IPS-15b (cell line): Measurements from ENCODE around the gene HORMAD2.
"Not testable (repeated sequence)": the region's sequence is repeated elsewhere in the genome, so short reads cannot be mapped to it uniquely, and the experiment has no call there.

ENCODE experiments used
- H3K27me3 ChIP-seq: one replicate; pipeline ENCODE4 v1.6.1; 2013; ENCODE audit warnings: low read length; ENCODE audit not compliant: control insufficient read depth, insufficient read depth
- H3K36me3 ChIP-seq: one replicate; pipeline ENCODE4 v1.6.1; 2013; ENCODE audit warnings: low read length; ENCODE audit not compliant: control insufficient read depth, insufficient read depth
- H3K4me1 ChIP-seq: one replicate; pipeline ENCODE4 v1.6.1; 2013; ENCODE audit warnings: mild to moderate bottlenecking, low read length; ENCODE audit not compliant: control insufficient read depth, insufficient read depth
- H3K4me3 ChIP-seq: one replicate; pipeline ENCODE4 v1.5.1; 2013; ENCODE audit warnings: low read depth, low read length
- H3K9ac ChIP-seq: one replicate; pipeline ENCODE4 v1.6.1; 2013; ENCODE audit warnings: low read depth, mild to moderate bottlenecking, low read length
- H3K9me3 ChIP-seq: one replicate; pipeline ENCODE4 v1.6.1; 2013; ENCODE audit warnings: mild to moderate bottlenecking, low read length; ENCODE audit not compliant: control insufficient read depth, insufficient read depth

HORMAD2 gene

GRCh38 chr22:30209642-30210041 lies 129.4 kb downstream of the HORMAD2 start:
- no peak overlapping the region for H3K4me3 ChIP-seq
- H3K27me3 ChIP-seq: no peaks in the 10 kb centered on the region
- H3K9ac ChIP-seq: no peak overlapping the region
- H3K36me3 ChIP-seq: no peaks in the 10 kb centered on the region
- H3K9me3 ChIP-seq: no peaks in the 10 kb centered on the region
- H3K4me1 ChIP-seq: peaks cover 1% of the 10 kb centered on the region

GRCh38 chr22:30210235-30210909 lies 130.1 kb downstream of the HORMAD2 start:
- H3K4me1 ChIP-seq: peaks cover 6% of the 10 kb centered on the region
- no peaks in the 10 kb centered on the region for H3K27me3 ChIP-seq
- no peak overlapping the region for H3K9ac ChIP-seq
- H3K36me3 ChIP-seq: no peaks in the 10 kb centered on the region
- no peaks in the 10 kb centered on the region for H3K9me3 ChIP-seq
- no peak overlapping the region for H3K4me3 ChIP-seq

GRCh38 chr22:30211124-30211820 lies 131.0 kb downstream of the HORMAD2 start:
- H3K4me3 ChIP-seq: no peak overlapping the region
- peaks cover 6% of the 10 kb centered on the region for H3K4me1 ChIP-seq
- H3K27me3 ChIP-seq: no peaks in the 10 kb centered on the region
- H3K9me3 ChIP-seq: no peaks in the 10 kb centered on the region
- H3K9ac ChIP-seq: no peak overlapping the region
- H3K36me3 ChIP-seq: no peaks in the 10 kb centered on the region

DNA sequence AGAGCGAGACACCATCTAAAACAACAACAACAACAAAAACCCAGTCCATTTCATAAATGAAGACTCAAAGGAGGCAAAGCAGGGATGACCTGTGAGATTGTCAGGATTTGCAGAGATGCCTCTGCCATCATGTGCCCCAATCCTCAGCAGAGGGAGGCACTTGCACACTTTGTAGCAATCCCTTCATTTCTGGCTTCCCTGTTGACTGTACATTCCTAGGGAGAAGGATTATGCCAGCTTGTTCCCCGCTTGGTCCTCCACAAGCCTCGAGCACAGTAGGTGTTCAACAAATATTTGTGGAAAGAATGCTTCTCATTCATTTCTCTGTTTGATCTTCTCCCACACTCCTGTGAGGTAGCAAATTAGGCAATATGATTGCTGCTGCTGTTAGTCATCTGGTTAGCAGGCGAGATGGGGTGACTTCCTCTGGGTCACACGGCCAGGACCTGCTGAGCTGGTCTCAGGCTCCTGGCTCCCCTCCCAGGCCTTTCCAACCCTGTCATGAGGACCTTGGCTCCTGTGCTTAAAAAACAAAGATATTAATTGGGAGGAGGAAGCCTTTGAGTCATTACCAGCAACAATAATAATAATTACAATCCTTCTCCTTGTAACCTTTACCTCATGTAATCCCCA lies 132.2 kb downstream of the HORMAD2 start:
- H3K4me1 ChIP-seq: peaks cover 6% of the 10 kb centered on the region
- H3K9ac ChIP-seq: no peak overlapping the region

GRCh38 chr22:30212996-30213441 lies 132.8 kb downstream of the HORMAD2 start:
- H3K9me3 ChIP-seq: no peaks in the 10 kb centered on the region
- H3K4me1 ChIP-seq: peaks cover 6% of the 10 kb centered on the region
- no peak overlapping the region for H3K4me3 ChIP-seq

More for the DNA sequence above, 132.2 kb downstream of the HORMAD2 start:
- Histone ChIP-seq H3K9me3 (no peaks in the 10 kb centered on the region), H3K36me3 (no peaks in the 10 kb centered on the region), H3K4me3 (no peak overlapping the region), H3K27me3 (no peaks in the 10 kb centered on the region)

DNA sequence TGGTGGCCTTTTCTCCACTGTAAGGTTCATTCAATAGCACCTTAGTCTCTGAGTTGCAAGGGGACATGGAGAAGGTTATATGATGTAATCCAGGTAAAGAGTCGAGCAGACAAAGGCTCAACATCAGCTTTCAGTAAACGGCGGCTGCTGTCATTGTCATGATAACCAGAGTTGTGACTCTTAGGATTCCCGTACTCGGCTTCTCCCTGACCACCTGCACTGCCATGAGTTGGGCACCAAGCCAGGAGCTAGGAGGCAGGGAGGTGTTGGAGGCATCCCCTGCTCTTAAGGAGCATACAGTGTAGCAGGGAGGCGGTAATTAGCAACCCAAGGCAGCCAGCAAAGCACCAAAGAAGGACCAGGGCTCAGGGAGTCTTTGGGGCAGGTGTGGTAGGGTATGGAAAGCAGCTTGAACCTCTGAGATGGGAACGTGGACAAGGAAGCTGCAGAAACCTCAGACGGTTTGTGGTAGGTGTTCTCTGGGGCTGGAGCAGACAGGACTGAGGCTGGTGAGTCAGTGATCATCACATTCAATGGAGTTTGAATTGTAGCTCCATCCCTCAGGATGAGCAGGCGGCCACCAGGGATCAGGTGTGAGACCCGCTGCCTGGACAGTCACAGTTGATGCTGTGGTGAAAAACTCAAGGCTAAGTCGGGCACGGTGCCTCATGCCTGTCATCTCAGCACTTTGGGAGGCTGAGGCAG lies 134.6 kb downstream of the HORMAD2 start:
- Histone ChIP-seq H3K27me3 (no peaks in the 10 kb centered on the region), H3K36me3 (no peaks in the 10 kb centered on the region), H3K9ac (no peak overlapping the region), H3K4me3 (no peak overlapping the region), H3K4me1 (peaks cover 6% of the 10 kb centered on the region), H3K9me3 (no peaks in the 10 kb centered on the region)

More at GRCh38 chr22:30212996-30213441, 132.8 kb downstream of the HORMAD2 start:
- H3K27me3 ChIP-seq: no peaks in the 10 kb centered on the region
- H3K9ac ChIP-seq: no peak overlapping the region
- H3K36me3 ChIP-seq: no peaks in the 10 kb centered on the region

DNA sequence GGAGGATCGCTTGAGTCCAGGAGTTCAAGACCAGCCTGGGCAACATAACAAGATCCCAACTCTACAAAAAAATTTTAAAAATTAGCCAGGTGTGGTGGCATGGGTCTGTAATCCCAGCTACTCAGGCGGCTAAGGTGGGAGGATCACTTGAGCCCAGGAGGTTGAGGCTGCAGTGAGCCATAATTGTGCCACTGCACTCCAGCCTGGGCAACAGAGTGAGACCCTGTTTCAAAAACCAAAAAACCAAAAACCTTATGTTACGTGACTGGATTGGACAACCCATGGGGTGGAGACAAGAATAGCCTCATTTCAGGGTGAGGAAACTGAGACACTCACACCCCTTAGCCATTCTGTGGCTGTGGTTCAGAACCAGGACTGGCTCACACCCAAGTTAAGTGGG lies 136.0 kb downstream of the HORMAD2 start:
- not testable (repeated sequence) for H3K4me3 ChIP-seq, H3K9ac ChIP-seq, H3K9me3 ChIP-seq, H3K4me1 ChIP-seq, H3K36me3 ChIP-seq, H3K27me3 ChIP-seq

DNA sequence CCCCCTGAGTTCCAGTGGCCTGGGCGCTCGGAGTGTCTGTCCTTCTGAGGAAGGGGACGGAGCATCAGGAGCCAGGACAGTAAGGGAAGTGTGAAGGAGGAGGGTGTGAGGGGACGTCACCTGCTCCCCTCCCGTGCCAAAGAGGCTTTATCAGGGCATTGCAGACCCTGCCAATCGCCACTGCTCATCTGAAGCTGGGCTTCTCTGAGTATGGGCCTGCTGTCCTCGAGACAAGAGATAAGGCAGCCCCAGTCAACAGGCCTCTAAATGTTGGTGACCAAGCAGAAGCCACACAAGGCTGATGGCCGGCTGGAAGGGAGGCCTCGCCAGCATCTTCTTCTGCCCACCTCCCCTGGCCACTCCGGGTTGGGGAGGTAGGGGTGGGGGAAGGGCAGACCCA lies 136.4 kb downstream of the HORMAD2 start:
- Histone ChIP-seq H3K27me3 (no peaks in the 10 kb centered on the region), H3K4me1 (peaks cover 6% of the 10 kb centered on the region), H3K9ac (no peak overlapping the region), H3K36me3 (no peaks in the 10 kb centered on the region), H3K4me3 (no peak overlapping the region), H3K9me3 (no peaks in the 10 kb centered on the region)

- no peaks in the 10 kb centered on the region for H3K9me3 ChIP-seq
- no peak overlapping the region for H3K9ac ChIP-seq
- H3K27me3 ChIP-seq: no peaks in the 10 kb centered on the region
- H3K4me1 ChIP-seq: peaks cover 6% of the 10 kb centered on the region
- no peaks in the 10 kb centered on the region for H3K36me3 ChIP-seq
- H3K4me3 ChIP-seq: no peak overlapping the region
Measured at GRCh38 chr22:30217698-30218560, 137.7 kb downstream of the HORMAD2 start.

GRCh38 chr22:30219049-30219654 lies 138.9 kb downstream of the HORMAD2 start:
- Histone ChIP-seq H3K9me3 (no peaks in the 10 kb centered on the region), H3K4me1 (peaks cover 6% of the 10 kb centered on the region), H3K36me3 (no peaks in the 10 kb centered on the region), H3K4me3 (no peak overlapping the region), H3K27me3 (no peaks in the 10 kb centered on the region), H3K9ac (no peak overlapping the region)
